GM04504 (cell line): ENCODE data around the gene PDE6B.
"Not testable (repeated sequence)": the region's sequence is repeated elsewhere in the genome, so short reads cannot be mapped to it uniquely, and the experiment has no call there.

Source experiments
- DNase-seq: peaks from one replicate; pipeline ENCODE4 v3.0.0-alpha.2; 2012; ENCODE audit warnings: low read depth

The PDE6B gene

GRCh38 chr4:683247-683897 lies 58.0 kb downstream of the PDE6B start:
- DNase-seq = no peak

- DNase-seq = peak; percentile 42
Observed at GRCh38 chr4:683982-684622, 58.7 kb downstream of the PDE6B start.

- DNase-seq = no peak
Observed at GRCh38 chr4:684623-685327, 59.4 kb downstream of the PDE6B start.

GRCh38 chr4:685679-686412 lies 60.5 kb downstream of the PDE6B start:
- DNase-seq = no peak

GRCh38 chr4:686413-687040 lies 61.2 kb downstream of the PDE6B start:
- no peak for DNase-seq

GRCh38 chr4:687048-687970 lies 61.9 kb downstream of the PDE6B start:
- DNase-seq = peak; percentile 84

GRCh38 chr4:687971-688853 lies 62.8 kb downstream of the PDE6B start:
- DNase-seq = no peak

- no peak for DNase-seq
Observed at GRCh38 chr4:688854-689681, 63.7 kb downstream of the PDE6B start, which contains the start of gene SLC49A3. SLC49A3 (minus strand) TSS chr4:689151; CDS start chr4:689127, 24 bp downstream.

GRCh38 chr4:689723-690122 lies 64.3 kb downstream of the PDE6B start:
- DNase-seq = no peak

- no peak for DNase-seq
Observed at GRCh38 chr4:692771-693554, 67.6 kb downstream of the PDE6B start.

- not testable (repeated sequence) for DNase-seq
Observed at GRCh38 chr4:694341-694940, 69.1 kb downstream of the PDE6B start.

- DNase-seq = no peak
Observed at GRCh38 chr4:699816-700580, 74.6 kb downstream of the PDE6B start.

- no peak for DNase-seq
Observed at GRCh38 chr4:700587-701264, 75.4 kb downstream of the PDE6B start.

- no peak for DNase-seq
Observed at GRCh38 chr4:702618-703048, 77.3 kb downstream of the PDE6B start.

GRCh38 chr4:703336-704197 lies 78.2 kb downstream of the PDE6B start:
- no peak for DNase-seq
